ENCODE results near the gene IKZF5. TPM values are rescaled to one million over a fixed set of nuclear protein-coding genes. Genes with fewer than 3 reads are reported as not detected.
A peak's percentile ranks its signal among the peaks of the same experiment; 100 is the strongest.

The IKZF5 gene
- total and polyA plus RNA-seq, 2 experiments from 2014 or later, result 6.9 to 10.5 TPM

GRCh38 chr10:123043409-123043925 is 34.9 kb upstream of the IKZF5 start (continued):
- TF ChIP-seq, protein P1, sequence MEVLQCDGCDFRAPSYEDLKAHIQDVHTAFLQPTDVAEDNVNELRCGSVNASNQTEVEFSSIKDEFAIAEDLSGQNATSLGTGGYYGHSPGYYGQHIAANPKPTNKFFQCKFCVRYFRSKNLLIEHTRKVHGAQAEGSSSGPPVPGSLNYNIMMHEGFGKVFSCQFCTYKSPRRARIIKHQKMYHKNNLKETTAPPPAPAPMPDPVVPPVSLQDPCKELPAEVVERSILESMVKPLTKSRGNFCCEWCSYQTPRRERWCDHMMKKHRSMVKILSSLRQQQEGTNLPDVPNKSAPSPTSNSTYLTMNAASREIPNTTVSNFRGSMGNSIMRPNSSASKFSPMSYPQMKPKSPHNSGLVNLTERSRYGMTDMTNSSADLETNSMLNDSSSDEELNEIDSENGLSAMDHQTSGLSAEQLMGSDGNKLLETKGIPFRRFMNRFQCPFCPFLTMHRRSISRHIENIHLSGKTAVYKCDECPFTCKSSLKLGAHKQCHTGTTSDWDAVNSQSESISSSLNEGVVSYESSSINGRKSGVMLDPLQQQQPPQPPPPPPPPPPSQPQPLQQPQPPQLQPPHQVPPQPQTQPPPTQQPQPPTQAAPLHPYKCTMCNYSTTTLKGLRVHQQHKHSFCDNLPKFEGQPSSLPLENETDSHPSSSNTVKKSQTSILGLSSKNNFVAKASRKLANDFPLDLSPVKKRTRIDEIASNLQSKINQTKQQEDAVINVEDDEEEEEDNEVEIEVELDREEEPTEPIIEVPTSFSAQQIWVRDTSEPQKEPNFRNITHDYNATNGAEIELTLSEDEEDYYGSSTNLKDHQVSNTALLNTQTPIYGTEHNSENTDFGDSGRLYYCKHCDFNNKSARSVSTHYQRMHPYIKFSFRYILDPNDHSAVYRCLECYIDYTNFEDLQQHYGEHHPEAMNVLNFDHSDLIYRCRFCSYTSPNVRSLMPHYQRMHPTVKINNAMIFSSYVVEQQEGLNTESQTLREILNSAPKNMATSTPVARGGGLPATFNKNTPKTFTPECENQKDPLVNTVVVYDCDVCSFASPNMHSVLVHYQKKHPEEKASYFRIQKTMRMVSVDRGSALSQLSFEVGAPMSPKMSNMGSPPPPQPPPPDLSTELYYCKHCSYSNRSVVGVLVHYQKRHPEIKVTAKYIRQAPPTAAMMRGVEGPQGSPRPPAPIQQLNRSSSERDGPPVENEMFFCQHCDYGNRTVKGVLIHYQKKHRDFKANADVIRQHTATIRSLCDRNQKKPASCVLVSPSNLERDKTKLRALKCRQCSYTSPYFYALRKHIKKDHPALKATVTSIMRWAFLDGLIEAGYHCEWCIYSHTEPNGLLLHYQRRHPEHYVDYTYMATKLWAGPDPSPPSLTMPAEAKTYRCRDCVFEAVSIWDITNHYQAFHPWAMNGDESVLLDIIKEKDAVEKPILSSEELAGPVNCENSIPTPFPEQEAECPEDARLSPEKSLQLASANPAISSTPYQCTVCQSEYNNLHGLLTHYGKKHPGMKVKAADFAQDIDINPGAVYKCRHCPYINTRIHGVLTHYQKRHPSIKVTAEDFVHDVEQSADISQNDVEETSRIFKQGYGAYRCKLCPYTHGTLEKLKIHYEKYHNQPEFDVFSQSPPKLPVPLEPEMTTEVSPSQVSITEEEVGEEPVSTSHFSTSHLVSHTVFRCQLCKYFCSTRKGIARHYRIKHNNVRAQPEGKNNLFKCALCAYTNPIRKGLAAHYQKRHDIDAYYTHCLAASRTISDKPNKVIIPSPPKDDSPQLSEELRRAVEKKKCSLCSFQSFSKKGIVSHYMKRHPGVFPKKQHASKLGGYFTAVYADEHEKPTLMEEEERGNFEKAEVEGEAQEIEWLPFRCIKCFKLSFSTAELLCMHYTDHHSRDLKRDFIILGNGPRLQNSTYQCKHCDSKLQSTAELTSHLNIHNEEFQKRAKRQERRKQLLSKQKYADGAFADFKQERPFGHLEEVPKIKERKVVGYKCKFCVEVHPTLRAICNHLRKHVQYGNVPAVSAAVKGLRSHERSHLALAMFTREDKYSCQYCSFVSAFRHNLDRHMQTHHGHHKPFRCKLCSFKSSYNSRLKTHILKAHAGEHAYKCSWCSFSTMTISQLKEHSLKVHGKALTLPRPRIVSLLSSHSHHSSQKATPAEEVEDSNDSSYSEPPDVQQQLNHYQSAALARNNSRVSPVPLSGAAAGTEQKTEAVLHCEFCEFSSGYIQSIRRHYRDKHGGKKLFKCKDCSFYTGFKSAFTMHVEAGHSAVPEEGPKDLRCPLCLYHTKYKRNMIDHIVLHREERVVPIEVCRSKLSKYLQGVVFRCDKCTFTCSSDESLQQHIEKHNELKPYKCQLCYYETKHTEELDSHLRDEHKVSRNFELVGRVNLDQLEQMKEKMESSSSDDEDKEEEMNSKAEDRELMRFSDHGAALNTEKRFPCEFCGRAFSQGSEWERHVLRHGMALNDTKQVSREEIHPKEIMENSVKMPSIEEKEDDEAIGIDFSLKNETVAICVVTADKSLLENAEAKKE (CRISPR knock-in tag; IDR thresholded peaks at IDR 0.05), result 0 out of 2 replicates have a peak, but pooled peaks have one; percentile 25

- ATAC-seq (no peak), DNase-seq (ENCODE audit: low spot score) (no peak)
- Mint-ChIP-seq H3K27me3 (ENCODE audit: insufficient read depth, low read depth, poor library complexity) (peaks cover 4% of the 10 kb centered on the region), H3K36me3 (ENCODE audit: low read depth) (no peaks in the 10 kb centered on the region; the same call in 2 of the 3 replicates), H3K4me3 (no peak overlapping the region), H3K9me3 (no peaks in the 10 kb centered on the region), H3K27ac (no peak overlapping the region), H3K4me1 (peaks cover 20% of the 10 kb centered on the region)
- Histone ChIP-seq H4K20me1 (replicated peaks; ENCODE audit: insufficient read depth) (no peaks in the 10 kb centered on the region), H3K4me3 (no peak overlapping the region), H3F3A (replicated peaks; ENCODE audit: low read depth) (no peaks in the 10 kb centered on the region; the same call in 1 of the 2 replicates), H3K79me2 (replicated peaks; ENCODE audit: insufficient read depth) (no peaks in the 10 kb centered on the region), H3K36me3 (ENCODE audit: insufficient read depth) (no peaks in the 10 kb centered on the region), H3K4me1 (ENCODE audit: insufficient read depth) (peaks cover 9% of the 10 kb centered on the region; the same call in 1 of the 2 replicates), H3K27ac (ENCODE audit: low read depth) (no peak overlapping the region), H3K4me2 (no peak overlapping the region), H2AFZ (no peak overlapping the region), H3K27me3 (ENCODE audit: insufficient read depth) (no peaks in the 10 kb centered on the region), H3K9me2 (ENCODE audit: insufficient read depth) (no peaks in the 10 kb centered on the region)
- no peak for TF ChIP-seq JUNB (IDR thresholded peaks at IDR 0.05; ENCODE audit: unreplicated experiment)
- TF ChIP-seq ZNF114 (CRISPR knock-in tag; IDR thresholded peaks at IDR 0.05), result no peak
- no peak for TF ChIP-seq NANOG (IDR thresholded peaks at IDR 0.05; ENCODE audit: borderline replicate concordance)
- TF ChIP-seq REST (IDR thresholded peaks at IDR 0.05; ENCODE audit: unreplicated experiment), result no peak
- no peak for TF ChIP-seq EZH2 (IDR thresholded peaks at IDR 0.05; ENCODE audit: low read depth, unreplicated experiment)
- no peak for TF ChIP-seq ZNF331 (CRISPR knock-in tag; IDR thresholded peaks at IDR 0.05; ENCODE audit: low read depth)
- TF ChIP-seq, protein P2, sequence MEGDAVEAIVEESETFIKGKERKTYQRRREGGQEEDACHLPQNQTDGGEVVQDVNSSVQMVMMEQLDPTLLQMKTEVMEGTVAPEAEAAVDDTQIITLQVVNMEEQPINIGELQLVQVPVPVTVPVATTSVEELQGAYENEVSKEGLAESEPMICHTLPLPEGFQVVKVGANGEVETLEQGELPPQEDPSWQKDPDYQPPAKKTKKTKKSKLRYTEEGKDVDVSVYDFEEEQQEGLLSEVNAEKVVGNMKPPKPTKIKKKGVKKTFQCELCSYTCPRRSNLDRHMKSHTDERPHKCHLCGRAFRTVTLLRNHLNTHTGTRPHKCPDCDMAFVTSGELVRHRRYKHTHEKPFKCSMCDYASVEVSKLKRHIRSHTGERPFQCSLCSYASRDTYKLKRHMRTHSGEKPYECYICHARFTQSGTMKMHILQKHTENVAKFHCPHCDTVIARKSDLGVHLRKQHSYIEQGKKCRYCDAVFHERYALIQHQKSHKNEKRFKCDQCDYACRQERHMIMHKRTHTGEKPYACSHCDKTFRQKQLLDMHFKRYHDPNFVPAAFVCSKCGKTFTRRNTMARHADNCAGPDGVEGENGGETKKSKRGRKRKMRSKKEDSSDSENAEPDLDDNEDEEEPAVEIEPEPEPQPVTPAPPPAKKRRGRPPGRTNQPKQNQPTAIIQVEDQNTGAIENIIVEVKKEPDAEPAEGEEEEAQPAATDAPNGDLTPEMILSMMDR (conservative IDR thresholded peaks at IDR 0.05; ENCODE audit: low read depth in 2 of 2), result no peak
These were observed 34.3 kb upstream of the IKZF5 start for GRCh38 chr10:123042708-123043408.

Data from GM23338 (cell line).